HG03280 (cell line): ENCODE results near the gene EXOC8.

Experiments used
- ATAC-seq: cut with Tn5 transposase; IDR thresholded peaks from one replicate; pipeline ENCODE4 v1.9.1; 2021; ENCODE audit warnings: mild to moderate bottlenecking, moderate library complexity; ENCODE audit not compliant: unreplicated experiment

EXOC8 gene

GRCh38 chr1:231317306-231318014, 20.2 kb downstream of the EXOC8 start:
- ATAC-seq, result no peak

GRCh38 chr1:231315887-231316286, 21.8 kb downstream of the EXOC8 start:
- ATAC-seq, result peak; percentile 85

- ATAC-seq, result no peak
Observed at GRCh38 chr1:231313661-231314060, 24.0 kb downstream of the EXOC8 start.

- no peak for ATAC-seq
Observed at GRCh38 chr1:231312432-231312788, 25.2 kb downstream of the EXOC8 start.

GRCh38 chr1:231311720-231312431, 25.8 kb downstream of the EXOC8 start:
- ATAC-seq, result no peak

- no peak for ATAC-seq
Observed at GRCh38 chr1:231310391-231310934, 27.2 kb downstream of the EXOC8 start.

GRCh38 chr1:231301990-231302389, 35.7 kb downstream of the EXOC8 start:
- ATAC-seq, result no peak

- no peak for ATAC-seq
Observed at GRCh38 chr1:231295938-231296337, 41.7 kb downstream of the EXOC8 start.

GRCh38 chr1:231286603-231287002, 51.0 kb downstream of the EXOC8 start:
- no peak for ATAC-seq

GRCh38 chr1:231284441-231284840, 53.2 kb downstream of the EXOC8 start:
- no peak for ATAC-seq
